Measurements from ENCODE around the gene SPHK1.
A peak's percentile ranks its signal among the peaks of the same experiment; 100 is the strongest.
"Not testable (repeated sequence)": the region's sequence is repeated elsewhere in the genome, so short reads cannot be mapped to it uniquely, and the experiment has no call there.

SPHK1 gene, protein sequence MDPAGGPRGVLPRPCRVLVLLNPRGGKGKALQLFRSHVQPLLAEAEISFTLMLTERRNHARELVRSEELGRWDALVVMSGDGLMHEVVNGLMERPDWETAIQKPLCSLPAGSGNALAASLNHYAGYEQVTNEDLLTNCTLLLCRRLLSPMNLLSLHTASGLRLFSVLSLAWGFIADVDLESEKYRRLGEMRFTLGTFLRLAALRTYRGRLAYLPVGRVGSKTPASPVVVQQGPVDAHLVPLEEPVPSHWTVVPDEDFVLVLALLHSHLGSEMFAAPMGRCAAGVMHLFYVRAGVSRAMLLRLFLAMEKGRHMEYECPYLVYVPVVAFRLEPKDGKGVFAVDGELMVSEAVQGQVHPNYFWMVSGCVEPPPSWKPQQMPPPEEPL

GRCh38 chr17:76384222-76384986, at the start of gene SPHK1:
SPHK1 (plus strand) TSS chr17:76384609; CDS start chr17:76385645, 1,036 bp downstream.
- DNase-seq, result peak; percentile 62

- DNase-seq, result no peak
Measured at GRCh38 chr17:76335716-76336381, 48.6 kb upstream of the SPHK1 start.

DNA sequence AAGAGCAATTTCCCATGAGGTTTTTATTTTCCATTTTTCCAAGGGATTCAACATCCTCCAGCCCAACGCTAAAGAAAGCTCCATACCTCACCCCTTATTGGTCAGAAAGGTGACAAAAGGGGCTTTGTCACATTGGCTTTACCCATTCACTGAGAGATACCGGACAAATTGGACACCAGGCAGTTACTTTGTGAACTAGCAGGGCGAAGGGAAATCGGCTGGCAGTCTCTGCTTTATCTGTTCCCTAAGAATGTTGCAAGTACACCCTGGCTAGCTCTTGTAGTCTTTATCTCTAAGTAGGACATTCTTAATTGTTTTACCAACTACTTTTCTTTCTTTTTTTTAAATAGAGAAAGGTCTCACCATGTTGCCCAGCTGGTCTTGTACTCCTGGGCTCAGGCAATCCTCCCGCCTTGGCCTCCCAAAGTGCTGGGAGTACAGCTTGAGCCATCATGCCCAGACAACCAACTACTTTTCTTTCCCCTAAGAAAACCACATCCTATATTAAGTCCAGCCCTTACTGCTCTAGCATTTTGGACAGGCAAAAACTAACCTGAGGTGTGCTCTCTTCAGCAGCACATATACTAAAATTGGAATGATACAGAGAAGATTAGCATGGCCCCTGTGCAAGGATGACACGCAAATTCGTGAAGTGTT, 47.5 kb upstream of the SPHK1 start:
- DNase-seq, result no peak

GRCh38 chr17:76337413-76337777, 47.0 kb upstream of the SPHK1 start:
- DNase-seq, result no peak

DNA sequence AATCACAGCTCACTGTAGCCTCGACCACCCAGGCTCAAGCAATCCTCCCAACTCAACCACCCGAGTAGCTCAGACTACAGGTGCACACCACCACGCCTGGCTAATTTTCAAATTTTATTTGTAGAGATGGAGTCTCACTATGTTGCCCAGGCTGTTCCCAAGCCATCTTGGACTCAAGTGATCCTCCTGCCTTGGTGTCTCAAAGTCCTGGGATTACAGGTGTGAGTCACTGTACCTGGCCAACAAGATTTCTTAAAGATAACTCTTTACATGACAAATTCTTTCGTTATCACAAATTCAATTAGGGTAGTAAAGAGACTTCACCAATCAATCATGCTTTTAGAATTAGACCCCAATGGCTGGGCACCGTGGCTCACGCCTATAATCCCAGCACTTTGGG, 43.1 kb upstream of the SPHK1 start:
- no peak for DNase-seq

DNA sequence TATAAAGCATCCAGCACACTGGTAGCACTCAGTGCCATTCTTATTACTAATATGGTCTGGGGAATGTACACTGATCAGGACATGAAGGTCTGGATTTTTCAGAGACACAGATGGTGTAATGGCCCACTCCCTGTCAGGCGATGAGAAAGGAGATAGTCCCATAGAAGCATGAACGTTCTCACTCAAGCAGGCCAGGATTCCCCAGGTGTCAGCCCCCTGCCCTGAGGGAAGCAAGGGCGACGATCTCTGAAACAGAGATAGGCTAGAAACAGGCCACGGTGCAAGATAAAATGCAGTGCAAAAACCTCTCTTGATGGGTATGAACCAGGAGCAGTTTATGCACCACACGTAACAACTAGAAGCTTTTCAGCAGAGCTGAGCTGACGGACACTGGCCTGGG, 41.3 kb upstream of the SPHK1 start:
- no peak for DNase-seq

DNA sequence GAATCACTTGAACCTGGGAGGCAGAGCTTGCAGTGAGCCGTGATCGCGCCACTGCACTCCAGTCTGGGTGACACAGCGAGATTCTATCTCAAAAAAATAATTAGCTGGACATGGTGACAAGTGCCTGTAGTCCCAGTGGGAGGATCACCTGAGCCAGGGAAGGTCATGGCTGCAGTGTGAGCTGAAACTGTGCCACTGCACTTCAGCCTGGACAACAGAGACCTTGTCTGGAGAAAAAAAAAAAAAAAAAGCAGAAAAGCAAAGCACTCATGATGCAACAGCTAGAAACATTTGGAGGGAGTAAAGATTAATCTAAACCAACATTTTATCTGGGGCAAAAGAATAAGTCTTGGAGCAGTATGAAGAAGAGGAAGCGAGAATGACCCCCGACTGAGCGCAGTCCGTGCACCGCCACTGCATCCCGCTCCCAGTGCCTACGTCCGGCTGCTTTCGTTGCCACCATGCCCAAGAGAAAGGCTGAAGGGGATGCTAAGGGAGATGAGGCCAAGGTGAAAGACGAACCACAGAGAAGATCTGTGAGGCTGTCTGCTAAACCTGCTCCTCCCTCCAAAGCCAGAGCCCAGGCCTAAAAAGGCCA, 38.9 kb upstream of the SPHK1 start:
- DNase-seq, result no peak

DNA sequence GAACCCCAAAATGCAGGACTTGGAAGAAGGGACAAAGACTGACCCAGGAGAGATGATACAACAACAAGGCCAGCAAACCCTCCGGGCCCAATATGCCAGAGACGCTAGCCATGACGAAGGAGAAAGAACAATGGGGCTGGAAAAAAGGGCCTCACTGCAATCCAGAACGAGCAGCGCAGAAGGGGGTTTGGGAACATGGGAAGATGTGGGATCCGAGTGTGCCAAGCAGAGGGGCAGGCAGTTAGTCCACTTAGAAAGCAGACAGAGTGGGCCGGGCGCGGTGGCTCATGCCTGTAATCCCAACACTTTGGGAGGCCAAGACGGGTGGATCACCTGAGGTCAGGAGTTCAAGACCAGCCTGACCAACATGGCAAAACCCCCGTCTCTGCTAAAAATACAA, 37.5 kb upstream of the SPHK1 start:
- not testable (repeated sequence) for DNase-seq

- no peak for DNase-seq
Measured at GRCh38 chr17:76350463-76350862, 33.9 kb upstream of the SPHK1 start.

DNA sequence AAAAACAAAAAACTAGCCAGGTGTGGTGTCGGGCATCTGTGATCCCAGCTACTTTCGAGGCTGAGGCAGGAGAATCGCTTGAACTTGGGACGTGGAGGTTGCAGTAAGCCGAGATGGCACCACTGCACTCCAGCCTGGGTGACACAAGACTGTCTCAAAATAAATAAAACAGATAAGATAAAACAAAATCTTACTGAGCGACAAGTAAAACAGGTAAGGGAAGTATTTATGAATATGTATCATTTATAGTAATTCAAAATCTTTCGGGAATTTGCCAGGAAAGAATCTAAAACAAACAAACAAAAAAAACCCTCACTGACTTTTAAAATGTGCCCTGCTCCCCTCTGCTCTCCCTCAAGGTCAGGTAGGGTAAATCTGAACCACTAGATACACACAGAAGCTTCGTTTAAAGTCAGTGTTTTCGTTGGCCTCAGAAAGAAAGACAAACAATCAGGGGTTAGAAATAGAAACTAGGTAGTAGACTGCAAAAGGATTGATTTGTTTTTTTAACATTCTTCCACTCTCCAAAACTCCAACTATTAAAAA, 32.8 kb upstream of the SPHK1 start:
- DNase-seq, result no peak

DNA sequence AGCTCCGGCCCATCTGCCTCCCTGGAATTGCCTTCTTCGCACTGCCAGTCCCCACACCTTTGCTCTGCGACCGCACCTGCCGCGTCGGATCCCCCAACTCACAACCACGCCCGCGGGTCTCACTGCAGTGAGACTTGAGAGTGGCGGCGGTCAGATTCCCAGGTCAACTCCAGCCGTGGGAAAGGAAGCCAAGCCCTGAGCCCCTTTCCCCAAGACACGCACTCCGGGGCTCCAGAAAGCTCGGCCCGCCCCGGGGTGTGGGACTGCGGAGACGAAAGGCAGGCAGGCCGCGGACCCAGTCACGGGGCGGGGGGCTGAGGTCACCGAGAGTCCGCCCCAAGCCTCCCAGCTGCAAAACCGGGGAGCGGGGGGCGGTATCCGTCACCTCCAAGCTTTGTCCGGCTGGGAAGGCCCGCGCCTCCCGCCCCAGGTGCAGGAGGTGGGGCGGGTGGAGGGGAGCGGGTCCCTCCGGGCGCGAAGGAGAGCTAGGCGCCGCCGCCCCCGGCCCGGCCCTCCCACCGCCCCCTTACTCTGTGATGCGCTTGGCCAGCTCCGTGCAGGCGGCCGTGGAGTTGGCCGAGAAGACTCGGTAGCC, 31.3 kb upstream of the SPHK1 start:
- peak; percentile 3 for DNase-seq

DNA sequence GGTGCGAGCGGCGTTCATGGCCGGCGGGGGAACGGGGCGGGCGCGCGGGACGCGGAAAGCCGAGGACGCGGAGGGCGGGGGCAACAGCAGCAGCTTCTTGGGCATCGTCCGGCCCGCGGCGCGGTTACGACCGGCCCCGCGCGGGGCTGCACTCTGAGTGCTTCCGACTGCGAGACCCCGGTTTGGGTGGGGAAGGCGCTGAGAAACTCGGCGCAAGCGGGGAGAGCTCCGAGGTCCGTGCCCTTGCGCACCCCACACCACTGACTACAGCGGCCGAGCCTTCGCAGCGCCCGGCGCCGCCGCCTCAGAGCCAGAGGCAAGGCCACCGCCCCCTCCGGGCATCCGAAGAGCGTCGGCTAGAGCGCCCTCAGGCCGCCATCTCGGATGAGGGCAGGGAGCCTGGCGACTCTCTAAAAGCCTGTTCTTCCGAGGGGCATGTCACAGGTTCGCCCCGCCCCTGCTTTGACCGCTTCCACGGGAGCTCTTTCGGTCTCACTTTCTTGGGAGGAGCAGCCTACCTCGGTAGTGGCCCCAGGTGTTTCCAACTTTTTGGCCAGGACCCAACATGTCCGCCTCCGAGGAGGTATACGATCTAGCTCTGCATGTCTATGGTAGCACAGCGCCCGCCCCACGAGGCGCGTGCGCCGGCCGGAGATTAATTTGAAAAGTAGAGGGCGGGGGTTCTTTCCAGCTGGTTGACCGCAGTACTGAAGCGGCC, 30.7 kb upstream of the SPHK1 start, which contains the start of gene PRPSAP1:
Gene PRPSAP1 (minus strand): TSS at position 318 of the 718 bp plus-strand sequence. CDS start 213 bp downstream, at position 105.
- DNase-seq, result peak; percentile 78

DNA sequence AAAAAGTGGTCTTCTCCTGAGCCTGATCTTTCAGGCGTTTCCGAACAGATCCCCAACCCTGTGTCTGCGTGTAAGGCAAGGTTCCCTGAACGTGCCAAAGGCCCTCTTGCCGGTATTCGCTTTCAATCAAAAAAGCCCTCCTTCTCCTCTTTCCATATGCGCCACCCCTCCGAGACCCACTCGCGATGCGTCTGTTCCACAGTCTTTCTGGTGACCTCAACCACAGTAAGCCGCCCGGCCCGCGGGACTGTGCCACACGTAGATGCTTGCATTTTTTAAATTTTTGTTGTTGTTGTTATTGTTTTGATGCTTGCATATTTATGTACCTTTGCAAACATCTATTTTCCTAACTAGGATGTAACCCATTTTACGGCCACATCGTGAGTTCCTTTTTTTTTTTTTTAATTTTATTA, 30.1 kb upstream of the SPHK1 start:
- DNase-seq, result no peak

GRCh38 chr17:76354747-76355310, 29.6 kb upstream of the SPHK1 start:
- no peak for DNase-seq

GRCh38 chr17:76356803-76357456, 27.5 kb upstream of the SPHK1 start:
- no peak for DNase-seq

DNA sequence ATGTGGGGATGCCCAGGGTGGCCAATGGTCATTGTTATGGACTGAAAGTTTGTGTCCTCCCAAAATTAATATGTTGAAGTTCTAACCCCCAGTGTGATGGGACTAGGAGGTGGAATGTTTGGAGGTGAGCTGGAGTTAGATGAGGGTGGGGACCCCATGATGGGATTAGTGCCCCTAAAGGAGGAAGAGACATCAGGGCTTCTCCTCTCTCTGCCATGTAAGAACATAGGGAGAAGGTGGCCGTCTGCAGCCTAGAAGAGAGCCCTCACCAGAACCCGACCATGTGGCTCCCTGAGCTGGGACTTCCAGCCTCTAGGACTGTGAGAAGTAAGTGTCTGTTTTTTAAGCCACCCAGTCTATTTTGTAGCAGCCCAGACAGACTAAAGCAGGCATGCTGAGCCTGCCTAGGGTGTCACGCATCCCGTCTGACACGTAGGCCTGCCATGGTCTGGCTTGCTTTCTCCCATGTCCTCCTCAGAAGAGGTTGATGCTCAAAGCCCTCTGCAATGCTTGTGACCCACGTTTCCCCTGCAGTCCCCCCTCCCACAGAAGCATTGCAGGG, 26.7 kb upstream of the SPHK1 start:
- DNase-seq, result no peak

- DNase-seq, result no peak
Measured at GRCh38 chr17:76359375-76359774, 25.0 kb upstream of the SPHK1 start.

GRCh38 chr17:76359776-76360175, 24.6 kb upstream of the SPHK1 start:
- not testable (repeated sequence) for DNase-seq

DNA sequence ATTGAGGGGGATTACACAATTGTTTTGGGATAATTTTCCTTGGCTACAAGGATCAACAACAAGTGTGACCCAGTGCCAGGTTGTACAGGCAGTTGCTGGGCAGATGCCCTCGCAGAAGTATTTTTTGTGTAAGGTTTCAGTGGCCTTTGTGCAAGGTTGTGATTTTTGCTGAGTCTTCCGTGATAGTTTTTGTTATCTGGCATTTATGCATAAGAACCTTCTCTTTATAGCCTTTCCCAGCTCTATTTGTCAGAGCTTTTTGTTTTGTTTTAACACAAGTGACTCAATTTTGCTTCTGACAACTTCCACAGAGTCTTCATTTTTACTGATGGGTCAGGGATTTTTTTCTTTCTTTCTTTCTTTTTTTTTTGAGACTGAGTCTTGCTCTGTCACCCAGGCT, 23.9 kb upstream of the SPHK1 start:
- no peak for DNase-seq

All from stimulated activated CD4-positive, alpha-beta T cell treated with anti-CD3 and anti-CD28 coated beads, Interleukin-1b, Interleukin-23, amount 100 ng/mL, for 48 hours (primary cell).